NCI-H1930 (cell line): ENCODE measurements around the gene ANKRD49.
A peak's percentile ranks its signal among the peaks of the same experiment; 100 is the strongest.

Experiments used
- DNase-seq, 2 experiments: peaks; one replicate each; lab custom pipeline; 2025; lab: John Stamatoyannopoulos, UW

Gene ANKRD49

GRCh38 chr11:94507485-94507884, 13.7 kb downstream of the ANKRD49 start:
- no peak for DNase-seq

DNA sequence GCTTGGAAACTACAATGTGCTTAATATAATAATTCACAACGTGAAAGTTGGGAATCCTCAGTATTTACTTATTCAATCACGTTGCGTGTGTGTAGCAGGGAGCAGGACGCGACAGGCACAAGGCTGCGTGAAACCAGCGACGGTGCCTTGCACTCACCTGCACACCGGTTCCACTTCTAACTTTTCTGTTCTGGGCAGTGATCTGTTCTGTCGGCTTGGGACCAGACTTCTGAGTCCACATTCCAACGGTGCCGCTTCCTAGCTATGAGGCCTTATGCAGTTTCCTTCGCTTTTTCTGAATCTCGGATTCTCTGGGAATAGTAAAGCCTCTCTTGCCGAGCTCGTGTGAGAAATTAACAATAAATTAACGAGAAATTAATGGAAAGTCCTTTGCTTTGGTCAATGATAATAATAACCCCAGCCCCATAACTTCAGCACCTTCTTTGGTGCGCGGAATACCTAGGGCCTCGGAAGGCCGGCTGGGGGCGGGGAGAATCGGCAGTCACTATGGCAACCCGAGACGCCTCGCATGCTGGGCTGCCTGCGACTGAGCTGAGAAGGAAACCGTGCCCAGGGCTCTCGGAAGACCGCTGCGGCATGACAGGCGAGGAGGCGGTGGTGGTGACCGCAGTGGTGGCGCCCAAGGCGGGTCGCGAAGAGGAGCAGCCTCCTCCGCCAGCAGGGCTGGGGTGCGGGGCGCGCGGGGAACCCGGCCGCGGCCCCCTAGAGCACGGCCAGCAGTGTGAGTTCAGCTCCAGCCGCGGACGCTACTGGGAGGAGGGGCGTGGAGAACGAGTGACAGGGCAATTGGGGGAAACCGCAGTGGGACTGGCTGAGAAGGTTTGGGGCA, 18.4 kb downstream of the ANKRD49 start, which contains the start of gene C11orf97:
Gene C11orf97 (plus strand): TSS at position 530 of the 850 bp plus-strand sequence. CDS start 68 bp downstream, at position 598.
- peak in 1 of 2 experiments; percentile 17 for DNase-seq

- no peak for DNase-seq
Measured at GRCh38 chr11:94513091-94513490, 19.3 kb downstream of the ANKRD49 start.

DNA sequence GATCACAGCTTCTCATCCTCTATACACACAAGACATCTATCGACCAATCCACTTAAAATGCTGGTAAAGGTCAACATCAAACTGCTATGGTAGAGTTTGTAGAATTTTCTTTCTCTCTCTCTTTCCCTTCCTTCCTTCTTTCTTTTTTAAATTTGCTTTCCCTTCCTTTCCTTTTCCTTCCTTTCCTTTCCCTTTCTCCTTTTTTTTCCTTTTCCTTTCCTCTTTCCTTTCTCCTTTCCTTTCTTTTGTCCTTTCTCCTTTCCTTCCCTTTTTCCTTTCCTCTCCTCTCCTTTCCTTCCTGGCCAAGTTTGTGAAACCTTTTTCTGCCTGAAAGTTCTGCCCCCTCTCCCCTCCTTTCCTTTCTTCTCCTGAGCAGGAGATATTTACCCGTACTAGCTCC, 21.6 kb downstream of the ANKRD49 start:
- DNase-seq, result no peak

DNA sequence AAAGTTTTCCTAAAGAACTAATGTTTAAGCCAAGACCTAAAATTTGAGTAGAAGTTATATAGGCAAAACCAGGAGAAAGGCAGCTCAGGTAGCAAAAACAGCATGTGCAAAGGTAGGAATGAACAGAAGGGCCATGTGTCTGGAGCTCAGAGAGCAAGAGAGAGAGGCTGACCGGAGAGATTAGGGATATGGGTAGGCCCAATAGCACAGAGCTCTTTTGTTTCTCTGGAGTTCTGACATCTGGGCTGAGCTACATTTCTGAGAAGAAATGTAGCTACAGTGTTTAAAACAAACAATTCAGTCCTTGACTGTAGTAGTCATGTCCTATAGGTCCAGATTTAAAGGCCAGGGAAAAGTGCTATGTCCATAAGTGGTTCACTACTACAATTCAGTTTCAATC, 22.9 kb downstream of the ANKRD49 start:
- DNase-seq, result no peak

GRCh38 chr11:94518300-94518699, 24.5 kb downstream of the ANKRD49 start:
- DNase-seq, result no peak

DNA sequence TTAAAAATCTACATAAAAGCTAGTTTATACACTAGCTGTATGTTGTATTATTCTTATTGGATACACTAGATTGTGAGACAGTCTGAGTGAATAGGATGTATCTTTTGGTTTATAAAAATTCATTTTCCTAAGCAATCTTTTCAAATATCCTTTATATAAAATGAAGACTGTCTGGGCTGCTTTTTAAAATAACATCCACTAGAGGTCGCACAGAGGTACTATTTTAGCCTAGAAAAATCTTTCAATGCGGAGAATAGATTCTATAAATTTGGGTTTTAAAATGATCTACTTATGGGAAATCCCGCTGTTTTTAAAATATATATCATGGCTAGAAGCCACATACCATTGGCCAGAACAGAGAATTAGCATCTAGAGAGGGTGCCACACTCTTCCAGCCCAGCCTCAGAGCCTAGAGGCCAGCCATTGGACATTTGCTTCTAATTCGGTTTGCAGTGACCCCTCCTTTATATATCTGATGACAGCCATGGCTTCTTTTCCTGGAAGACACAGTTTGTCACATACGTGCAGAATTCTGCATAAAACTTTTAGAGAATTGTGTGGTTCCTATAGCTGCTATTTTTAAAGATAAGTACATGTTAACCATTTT, 25.8 kb downstream of the ANKRD49 start:
- DNase-seq, result no peak

- DNase-seq, result no peak
Measured at GRCh38 chr11:94521684-94522083, 27.9 kb downstream of the ANKRD49 start.

DNA sequence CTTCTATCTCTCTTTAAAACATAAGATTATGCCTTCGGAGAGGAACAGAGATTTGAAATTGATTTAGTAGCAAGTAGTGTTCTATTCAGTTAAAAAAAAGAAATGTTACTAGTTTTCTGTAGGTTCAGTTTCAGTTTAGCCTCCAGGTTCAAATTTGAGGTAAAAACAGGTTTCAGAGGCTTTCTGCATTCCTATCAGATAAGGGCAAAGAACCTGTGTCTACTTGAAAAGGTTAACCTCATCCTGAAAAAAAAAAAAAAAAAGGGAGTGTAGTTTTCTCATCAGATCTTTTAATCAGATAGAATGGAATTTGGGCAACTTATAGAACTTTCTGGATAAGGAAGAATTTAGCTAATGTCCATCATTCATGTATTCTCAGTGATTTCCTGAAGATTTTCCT, 30.6 kb downstream of the ANKRD49 start:
- DNase-seq, result no peak

DNA sequence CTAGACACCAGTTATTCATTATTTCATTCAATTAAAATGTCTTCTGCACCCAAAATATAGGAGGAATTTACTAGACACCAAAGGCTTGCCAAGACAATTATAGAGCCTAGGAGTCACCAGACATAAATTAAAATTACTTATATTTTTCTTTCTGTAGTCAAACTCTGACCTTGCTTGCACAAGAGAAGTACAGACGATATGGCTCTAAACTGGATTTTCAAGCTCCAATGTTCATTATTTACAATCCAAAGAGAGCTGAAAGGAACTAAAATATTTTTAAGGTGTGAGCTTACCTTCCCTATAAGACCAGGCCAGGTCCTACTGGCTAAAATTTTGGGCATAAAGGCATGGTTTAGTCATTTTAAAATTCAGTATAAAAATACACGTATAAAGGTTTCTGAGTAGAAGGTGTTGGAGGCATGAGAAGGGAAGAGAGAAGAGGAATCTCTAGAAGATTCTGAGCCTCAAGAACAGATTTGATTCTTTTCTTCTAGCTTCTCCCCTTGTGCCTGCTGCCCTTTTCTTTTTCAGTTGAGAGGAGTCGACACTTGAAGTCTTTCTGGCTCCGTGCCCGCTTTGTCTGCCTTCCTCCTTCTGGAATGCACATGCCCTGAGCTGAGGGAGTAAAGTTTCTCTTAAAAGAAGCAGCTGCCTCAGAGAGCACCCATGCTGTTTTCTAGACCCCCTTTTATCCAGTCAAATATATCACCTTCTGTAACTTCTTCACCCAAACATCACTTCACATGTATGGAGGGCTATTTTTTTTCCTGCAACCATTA, 32.0 kb downstream of the ANKRD49 start:
- no peak for DNase-seq

- DNase-seq, result no peak
Measured at GRCh38 chr11:94526645-94527438, 33.1 kb downstream of the ANKRD49 start.

GRCh38 chr11:94528551-94528950, 34.8 kb downstream of the ANKRD49 start:
- DNase-seq, result no peak

DNA sequence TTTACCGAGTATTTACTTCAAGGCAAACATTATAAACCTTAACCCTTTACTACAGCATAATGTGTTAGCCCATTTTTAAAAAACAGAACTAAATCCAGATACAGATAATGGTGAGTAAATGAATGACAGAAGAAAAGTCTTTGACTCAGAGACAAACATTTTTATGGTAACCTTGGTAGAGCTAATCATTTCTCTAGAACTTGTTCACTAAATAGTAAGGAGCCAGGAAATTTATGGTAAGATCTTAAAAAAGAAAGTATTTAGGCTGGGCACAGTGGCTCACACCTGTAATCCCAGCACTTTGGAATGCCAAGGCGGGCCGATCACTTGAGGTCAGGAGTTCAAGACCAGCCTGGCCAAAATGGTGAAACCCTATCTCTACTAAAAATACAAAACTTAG, 38.4 kb downstream of the ANKRD49 start:
- DNase-seq, result no peak

- no peak for DNase-seq
Measured at GRCh38 chr11:94533206-94533605, 39.4 kb downstream of the ANKRD49 start.

DNA sequence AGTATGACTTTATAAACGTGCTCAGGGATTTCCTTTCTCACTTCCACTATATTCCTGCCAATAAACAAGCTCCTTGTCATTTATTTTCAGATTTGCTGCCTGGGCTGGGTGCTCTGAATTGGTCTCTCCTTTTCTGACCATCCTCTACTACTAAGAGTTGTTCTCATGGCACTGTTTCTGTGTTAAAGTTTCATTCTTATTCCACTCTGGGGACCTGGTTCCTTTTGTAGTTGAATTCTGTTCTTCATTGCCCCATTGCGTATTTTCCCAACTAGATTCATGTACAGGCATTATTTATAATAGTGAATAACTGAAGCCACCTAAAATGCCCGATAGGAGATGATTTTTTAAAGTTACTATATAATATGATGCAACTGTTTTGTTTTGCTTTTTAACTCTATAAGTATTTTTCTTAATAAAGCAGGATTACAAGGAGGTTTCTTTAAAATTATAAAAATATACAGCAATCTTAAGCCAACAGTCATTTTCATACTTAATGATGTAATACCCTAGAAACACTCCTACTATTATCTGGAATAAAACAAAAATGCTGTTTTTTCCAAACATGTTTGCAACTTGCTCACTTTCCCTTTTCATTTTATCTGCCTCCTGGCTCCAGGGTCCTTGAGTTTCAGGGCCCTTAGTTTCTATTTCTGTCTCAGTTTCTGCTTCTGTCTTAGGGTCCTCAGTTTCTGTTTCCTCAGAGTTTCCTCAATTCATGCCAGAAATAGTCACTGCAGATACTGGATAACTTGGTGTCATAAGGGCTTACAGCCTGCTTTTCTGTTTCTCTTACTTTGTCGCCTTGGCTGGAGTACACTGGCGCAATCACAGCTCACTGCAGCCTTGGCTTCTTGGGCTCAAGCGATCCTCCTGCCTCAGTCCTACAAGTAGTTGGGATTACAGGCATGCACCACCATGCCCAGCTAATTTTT, 40.2 kb downstream of the ANKRD49 start:
- no peak for DNase-seq

- no peak for DNase-seq
Measured at GRCh38 chr11:94536386-94536785, 42.6 kb downstream of the ANKRD49 start.

GRCh38 chr11:94537031-94537600, 43.3 kb downstream of the ANKRD49 start:
- no peak for DNase-seq

DNA sequence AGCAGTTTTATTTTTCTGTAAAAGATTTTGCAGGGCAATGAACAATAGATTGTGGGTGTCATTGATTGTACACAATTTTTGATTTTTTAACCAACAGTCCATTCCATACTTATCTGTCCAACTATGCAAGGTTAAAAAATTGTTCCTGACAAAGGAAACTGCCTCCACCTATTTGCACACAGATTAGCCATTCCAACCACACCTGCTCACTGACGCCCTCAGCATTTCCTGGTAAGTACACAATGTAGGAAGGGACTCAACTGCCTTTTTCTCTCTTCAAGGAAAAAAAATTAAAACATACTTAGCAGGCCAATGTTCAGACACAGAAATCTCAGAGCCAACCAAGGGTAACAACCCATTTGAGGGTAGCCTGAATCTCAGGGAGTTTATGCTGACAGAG, 45.6 kb downstream of the ANKRD49 start:
- no peak for DNase-seq

DNA sequence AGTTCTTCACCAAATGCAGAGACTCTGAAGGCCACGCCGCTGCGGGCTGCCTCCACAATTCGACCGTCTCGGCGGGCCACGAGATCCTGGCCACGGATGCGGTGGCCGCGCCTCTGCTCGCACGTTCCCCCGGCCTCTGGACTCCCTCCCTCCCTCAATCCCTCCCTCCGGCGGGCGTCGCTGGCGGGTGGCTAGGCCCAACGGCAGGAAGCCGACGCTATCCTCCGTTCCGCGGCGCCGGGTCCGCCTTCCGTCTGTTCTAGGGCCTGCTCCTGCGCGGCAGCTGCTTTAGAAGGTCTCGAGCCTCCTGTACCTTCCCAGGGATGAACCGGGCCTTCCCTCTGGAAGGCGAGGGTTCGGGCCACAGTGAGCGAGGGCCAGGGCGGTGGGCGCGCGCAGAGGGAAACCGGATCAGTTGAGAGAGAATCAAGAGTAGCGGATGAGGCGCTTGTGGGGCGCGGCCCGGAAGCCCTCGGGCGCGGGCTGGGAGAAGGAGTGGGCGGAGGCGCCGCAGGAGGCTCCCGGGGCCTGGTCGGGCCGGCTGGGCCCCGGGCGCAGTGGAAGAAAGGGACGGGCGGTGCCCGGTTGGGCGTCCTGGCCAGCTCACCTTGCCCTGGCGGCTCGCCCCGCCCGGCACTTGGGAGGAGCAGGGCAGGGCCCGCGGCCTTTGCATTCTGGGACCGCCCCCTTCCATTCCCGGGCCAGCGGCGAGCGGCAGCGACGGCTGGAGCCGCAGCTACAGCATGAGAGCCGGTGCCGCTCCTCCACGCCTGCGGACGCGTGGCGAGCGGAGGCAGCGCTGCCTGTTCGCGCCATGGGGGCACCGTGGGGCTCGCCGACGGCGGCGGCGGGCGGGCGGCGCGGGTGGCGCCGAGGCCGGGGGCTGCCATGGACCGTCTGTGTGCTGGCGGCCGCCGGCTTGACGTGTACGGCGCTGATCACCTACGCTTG, 50.2 kb downstream of the ANKRD49 start, which contains the start of gene FUT4:
Gene FUT4 (plus strand): TSS at position 227 of the 951 bp plus-strand sequence. CDS start 213 bp downstream, at position 440.
- peak; percentile 59 to 75 for DNase-seq
